ENCODE data around the gene DRAP1.

GRCh38 chr11:65919573-65920371 is 546 bp downstream of the DRAP1 start:
- TF ChIP-seq EZH2 (IDR thresholded peaks at IDR 0.05; ENCODE audit: insufficient read depth, poor library complexity, severe bottlenecking) (no peak), EZH2phosphoT487 (IDR thresholded peaks at IDR 0.05; ENCODE audit: insufficient read depth, low read depth) (no peak)
